ENCODE data around the gene RNF215.

RNF215 gene

DNA sequence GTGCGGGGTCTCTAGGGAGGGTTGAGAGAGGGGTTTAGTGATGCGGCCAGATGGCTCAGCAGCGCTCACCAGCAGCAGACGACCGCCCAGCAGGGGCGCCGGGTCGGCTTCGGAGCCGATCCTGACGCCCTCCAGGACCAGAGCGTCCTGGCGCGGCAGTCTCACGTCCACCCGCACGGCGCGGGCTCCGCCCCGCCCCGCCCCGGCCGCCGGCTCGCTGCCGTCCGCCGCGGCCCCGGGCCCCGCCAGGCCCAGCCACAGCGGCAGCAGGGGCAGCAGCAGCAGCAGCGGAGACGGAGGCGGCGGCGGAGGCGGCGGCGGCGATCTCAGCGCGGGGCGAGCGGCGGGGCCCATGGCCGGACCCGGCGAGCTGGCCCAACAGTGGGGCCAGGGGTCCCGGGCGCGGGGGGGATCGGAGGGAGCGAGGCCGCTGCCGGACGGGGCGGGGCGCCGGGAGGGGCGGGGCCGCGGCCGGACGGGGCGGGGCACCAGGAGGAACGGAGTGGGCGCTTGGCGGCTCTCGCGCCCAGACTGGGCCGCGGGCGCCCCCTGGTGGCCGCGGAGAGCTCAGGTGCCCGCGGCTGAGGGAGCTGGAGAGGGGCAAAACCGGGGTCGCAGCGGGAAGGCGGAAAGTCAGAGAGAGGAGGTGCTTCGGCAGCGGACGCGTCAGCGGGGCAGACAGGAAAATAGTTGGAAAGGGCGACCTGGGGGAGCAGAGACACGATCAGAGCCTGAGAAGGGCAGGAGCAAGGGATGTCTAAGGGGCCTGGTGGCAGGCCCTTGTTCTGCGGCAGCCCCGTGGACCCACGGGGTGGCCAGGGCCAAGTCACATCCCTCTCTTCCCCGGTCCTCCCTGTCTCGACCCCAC, at the start of gene RNF215:
TSS of gene RNF215 (minus strand) at position 452 of the 868 bp plus-strand sequence. CDS start at position 354, 98 bp downstream.
- DNase-seq: peak; percentile 29 to 83

GRCh38 chr22:30436196-30436595, 49.0 kb upstream of the RNF215 start:
- no peak for DNase-seq

DNA sequence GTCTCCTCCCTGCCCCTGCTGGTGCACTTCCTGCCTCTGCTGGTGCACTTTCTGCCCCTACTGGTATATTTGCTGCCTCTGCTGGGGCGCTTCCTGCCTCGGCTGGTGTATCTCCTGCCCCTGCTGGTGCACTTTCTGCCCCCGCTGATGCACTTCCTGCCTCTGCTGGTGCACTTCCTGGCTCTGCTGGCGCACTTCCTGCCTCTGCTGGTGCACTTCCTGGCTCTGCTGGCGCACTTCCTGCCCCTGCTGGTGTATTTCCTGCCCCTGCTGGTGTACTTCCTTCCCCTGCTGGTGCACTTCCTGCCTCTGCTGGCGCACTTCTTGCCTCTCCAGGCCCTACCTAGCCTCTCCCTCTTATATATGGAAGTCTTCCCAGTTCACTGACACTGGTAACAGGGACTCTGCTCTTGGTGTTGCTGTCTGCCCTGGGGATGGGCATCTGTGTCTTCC, 48.5 kb upstream of the RNF215 start:
- DNase-seq: no peak

- DNase-seq: no peak
Observed at GRCh38 chr22:30434843-30435242, 47.6 kb upstream of the RNF215 start.

DNA sequence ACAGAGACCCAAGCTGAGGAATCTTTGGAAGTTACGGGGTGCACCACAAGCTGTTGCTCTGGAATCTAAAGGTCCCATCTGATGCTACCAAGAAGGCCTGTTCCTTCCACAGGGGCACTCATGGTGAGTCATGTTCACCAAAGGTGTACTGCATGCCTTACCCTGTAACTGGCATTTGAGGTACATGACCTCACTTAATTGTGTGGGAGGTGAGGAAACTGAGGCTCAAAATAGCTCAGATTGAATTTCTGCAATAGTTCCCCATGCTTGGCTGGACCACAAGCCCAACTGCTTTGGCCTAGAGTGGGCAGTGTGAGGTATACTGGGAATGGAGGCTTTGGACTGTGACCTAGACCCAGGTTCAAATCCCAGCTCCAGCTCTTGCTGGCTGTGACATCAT, 46.6 kb upstream of the RNF215 start:
- DNase-seq: no peak

DNA sequence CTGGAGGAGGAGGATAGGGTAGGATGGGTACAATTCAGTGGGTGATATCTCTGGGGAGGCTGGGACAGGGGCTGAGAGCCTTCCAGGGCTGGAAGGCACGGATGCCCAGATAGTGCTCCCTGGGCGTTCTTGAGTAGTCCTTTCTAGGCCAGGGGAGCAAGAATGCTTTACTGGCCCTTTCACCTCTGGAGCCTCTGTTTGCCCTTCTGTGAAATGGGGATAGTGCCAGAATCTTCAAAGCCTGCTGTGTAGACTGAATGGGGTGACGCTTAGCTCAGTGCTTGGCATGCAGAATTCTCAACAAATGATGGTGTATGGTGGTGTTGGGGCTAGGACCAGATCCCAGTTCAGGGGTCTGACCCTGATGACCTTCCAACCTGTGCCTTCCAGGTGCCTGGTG, 46.0 kb upstream of the RNF215 start:
- no peak for DNase-seq

DNA sequence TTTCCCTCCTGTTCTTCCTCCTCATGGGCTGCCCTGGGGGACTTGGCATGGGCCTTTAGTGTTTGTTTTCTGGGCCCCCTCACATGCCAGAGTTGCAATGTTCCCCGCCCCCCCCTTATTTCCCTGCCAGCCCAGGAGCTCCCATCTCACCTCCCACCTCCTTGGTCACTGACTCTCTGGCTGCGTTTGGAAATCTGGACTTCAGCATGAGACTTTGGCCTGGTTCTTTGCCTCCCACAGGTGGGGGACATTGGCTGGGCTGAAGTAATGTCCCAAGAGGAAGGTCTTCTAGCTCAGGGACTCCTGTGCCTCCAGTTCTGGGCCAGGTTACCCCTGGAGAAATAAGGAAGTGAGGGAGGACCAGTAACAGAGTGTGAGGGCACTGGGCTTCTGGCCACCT, 45.3 kb upstream of the RNF215 start:
- no peak for DNase-seq

DNA sequence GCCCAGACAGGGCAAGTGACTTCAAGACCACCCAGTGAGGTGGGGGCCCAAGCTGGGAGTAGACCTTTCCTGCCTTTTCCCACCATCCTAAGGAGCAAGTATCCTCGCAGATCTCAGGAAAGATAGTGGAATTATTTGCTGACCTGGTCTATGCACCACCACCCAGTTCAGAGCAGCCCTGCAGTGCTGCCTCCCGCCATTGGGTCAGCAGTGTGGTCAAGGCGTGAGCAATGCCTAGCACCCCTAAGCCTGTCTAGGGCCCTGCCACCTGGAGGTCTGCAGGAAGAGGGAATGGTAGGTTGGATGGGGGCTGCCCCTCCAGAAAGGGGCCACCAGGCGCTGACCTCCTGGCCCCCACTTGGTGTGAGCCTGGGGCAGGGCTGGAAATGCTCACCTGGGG, 44.9 kb upstream of the RNF215 start:
- DNase-seq: no peak

GRCh38 chr22:30430933-30431332, 43.7 kb upstream of the RNF215 start:
- peak in 1 of 2 experiments; percentile 5 for DNase-seq

DNA sequence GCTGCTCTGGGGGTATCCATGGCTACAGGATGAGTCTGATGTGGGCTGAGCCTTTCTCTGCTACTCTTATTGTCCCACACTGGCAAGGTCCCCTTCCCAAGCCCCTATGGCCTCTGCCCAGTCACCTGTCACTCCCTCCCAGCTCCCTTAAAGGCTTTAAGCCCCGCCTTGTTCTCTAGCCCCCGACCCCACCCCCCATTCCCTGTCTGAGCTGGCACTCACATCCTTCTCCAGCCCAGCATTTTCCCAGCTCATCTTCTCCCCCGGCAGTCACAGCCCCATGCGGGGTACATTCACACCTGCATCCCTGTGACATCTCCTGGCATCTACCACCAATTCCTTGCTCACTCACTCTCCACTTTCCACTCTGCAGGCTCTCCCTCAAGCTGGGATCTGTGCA, 42.7 kb upstream of the RNF215 start:
- no peak for DNase-seq

DNA sequence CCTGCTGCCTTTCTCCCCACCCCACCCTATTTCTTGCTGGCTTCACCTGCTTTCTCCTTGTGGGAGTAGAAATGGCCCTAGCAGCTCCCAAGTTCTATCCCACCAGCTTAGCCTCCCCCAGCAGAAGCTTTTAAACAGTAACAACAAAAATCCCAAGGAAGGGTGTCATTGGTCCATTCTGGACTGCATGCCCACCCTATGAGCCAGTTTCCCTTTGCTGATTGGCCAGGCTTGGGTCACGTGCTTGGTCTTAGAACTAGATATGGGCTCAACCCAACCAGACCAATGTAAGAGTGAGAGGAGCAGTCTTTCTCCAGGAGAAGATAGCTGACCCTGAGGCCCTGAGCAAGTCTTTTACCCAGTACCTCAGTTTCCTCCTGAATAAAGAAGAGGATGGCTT, 40.7 kb upstream of the RNF215 start:
- DNase-seq: no peak

- DNase-seq: peak; percentile 85 to 95
Observed at GRCh38 chr22:30426388-30427353, 39.5 kb upstream of the RNF215 start.

DNA sequence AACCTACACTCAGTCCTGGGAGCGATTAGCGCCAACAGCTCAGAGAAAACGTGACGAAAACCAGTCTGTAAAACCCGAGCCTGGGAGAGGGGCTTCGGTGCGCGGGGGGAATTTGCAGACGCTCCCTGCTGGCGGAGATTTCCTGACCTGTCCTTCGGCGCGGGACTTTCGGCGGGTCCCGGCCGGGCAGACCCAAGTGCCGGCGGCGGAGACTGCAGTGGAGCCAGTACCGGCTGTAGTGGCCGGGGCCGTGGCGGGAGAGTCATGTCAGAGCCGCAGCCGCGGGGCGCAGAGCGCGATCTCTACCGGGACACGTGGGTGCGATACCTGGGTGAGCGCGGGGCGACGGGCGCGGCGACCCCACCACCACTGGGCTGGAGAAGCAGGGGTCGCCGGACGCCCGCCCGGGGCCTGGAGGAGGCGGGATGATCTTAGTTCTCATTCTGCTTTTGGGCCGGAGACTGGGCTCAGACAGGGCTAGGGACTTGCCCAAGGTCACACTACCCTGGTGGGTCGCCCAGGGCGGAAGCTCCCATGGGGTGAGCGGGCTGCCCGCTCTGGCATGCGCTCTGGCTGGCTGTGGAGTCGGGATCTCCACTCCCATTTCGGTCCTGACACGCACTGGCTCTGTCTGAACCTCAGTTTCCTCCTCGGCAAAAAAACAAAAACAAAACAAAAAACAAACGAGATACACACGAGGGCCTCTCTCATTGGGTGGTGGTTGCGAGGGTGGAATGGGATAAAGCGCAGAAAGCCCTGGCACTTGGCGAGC, 38.6 kb upstream of the RNF215 start, which contains the start of gene MTFP1:
TSS of gene MTFP1 (plus strand) at position 153 of the 772 bp plus-strand sequence. CDS start at position 265, 112 bp downstream.
- peak; percentile 42 to 82 for DNase-seq

DNA sequence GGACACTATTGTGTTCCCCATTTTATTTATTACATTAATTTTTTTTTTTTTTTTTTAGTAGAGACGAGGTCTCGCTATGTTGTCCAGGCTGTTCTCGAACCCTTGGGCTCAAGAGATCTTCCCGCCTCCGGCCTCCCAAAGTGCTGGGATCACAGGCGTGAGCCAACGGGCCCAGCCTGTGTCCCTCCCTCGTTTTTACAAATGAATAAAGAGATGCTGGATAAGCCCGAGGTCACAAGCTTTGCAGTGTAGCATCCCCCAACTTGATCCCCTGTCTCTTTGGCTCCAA, 38.1 kb upstream of the RNF215 start:
- DNase-seq: peak in 1 of 2 experiments; percentile 42

DNA sequence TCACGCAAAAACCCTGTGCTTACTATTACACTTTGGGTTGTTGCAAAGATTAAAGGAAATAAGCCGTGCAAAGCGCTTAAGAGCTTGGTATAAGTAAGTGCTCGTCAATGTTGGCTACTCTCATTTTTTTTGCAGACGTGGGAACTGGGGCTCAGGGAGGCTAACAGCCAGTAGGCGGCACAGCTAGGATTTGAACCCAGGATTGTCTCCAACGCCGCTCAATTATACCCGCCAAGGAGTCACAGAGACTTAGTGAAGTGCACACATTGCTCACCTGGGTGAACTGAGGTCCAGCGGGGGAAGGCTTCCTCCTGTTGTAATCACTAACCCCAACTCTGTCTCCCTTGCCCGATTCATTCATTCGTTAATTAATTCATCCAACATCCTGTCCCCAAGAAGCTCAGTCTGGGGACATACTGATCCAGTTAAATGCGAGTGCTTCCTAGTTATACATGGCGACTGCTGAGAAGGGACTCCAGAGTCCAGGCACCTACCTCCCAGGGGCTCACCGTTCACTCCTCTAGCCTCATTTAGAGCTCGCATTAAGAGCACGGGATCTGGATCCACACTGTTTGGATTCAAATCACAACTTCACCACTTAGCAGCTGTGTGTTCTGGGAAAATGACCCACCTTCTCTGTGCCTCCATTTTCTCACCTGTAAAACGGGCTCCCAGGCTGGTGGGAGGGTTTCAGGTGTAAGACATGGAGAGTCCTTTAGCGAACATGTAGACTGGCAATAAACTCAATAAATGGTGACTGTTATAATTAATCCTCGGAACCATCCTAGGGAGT, 37.5 kb upstream of the RNF215 start:
- peak; percentile 26 to 42 for DNase-seq

GRCh38 chr22:30423959-30424533, 36.8 kb upstream of the RNF215 start:
- DNase-seq: peak; percentile 99

- no peak for DNase-seq
Observed at GRCh38 chr22:30423301-30423958, 36.2 kb upstream of the RNF215 start.

- DNase-seq: peak; percentile 26 to 60
Observed at GRCh38 chr22:30422481-30423300, 35.5 kb upstream of the RNF215 start.

DNA sequence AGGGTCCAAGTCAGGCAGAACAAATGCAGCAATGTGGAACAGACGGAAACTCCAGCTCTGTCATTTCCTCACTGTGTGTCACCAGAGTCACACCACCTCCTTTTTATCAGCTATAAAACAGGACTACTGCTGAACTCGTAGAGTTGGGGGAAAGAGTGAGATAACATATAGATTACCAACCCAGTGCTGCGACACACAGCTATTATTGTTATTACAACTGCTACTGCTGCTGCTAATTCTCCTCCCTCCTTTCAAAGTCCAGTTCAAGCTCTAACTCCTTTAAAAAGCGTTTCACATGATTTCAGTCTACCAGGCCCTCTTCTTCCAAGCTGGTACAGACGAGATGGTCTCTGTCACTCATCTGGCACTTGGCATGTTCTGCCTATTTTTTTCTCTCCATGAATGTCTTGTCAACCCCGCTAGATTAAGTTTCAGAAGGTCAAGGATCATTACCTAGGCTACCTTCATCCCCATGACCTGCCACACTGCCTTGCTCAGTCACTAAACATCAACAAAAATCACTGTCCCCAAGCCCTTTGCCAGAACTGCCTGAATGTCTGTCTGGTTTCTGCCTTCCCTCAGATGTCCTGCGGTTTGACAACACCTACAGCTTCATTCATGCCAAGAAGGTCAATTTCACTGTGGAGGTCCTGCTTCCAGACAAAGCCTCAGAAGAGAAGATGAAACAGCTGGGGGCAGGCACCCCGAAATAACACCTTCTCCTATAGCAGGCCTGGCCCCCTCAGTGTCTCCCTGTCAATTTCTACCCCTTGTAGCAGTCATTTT, 34.7 kb upstream of the RNF215 start:
- DNase-seq: no peak
